ENCODE measurements around the gene OR52N4.

DNA sequence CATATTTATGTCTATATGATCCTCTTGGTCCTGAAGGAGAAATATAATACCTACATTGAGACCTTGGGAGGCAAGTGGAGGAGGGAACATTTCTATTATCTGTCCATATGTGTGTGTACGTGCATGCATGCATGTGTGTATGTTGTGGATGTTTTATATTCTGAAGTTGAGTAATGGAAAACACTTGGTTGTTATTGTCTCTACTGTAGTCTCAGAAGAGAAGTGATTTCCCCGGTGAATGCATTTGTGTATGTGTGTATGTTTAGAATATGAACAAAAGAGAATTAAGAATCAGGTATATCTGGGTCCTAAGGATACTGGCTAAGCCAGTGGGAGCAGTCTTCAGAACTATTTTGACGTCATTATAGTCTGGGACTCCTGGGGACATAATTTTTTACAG lies 37.1 kb downstream of the OR52N4 start, which contains the start of gene OR52N1:
- TF ChIP-seq, protein P1, sequence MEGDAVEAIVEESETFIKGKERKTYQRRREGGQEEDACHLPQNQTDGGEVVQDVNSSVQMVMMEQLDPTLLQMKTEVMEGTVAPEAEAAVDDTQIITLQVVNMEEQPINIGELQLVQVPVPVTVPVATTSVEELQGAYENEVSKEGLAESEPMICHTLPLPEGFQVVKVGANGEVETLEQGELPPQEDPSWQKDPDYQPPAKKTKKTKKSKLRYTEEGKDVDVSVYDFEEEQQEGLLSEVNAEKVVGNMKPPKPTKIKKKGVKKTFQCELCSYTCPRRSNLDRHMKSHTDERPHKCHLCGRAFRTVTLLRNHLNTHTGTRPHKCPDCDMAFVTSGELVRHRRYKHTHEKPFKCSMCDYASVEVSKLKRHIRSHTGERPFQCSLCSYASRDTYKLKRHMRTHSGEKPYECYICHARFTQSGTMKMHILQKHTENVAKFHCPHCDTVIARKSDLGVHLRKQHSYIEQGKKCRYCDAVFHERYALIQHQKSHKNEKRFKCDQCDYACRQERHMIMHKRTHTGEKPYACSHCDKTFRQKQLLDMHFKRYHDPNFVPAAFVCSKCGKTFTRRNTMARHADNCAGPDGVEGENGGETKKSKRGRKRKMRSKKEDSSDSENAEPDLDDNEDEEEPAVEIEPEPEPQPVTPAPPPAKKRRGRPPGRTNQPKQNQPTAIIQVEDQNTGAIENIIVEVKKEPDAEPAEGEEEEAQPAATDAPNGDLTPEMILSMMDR (IDR thresholded peaks at IDR 0.05) = no peak
- no peak for TF ChIP-seq ZFX (IDR thresholded peaks at IDR 0.05; ENCODE audit: borderline replicate concordance)

Data from 22Rv1 (cell line).